Stimulated activated CD4-positive, alpha-beta T cell treated with anti-CD3 and anti-CD28 coated beads, Interleukin-12 subunit alpha, Interleukin-12 subunit beta, amount 100 ng/mL, for 24 hours (primary cell): ENCODE results near the gene SPIN2A.
"Not testable (repeated sequence)": the region's sequence is repeated elsewhere in the genome, so short reads cannot be mapped to it uniquely, and the experiment has no call there.

ENCODE experiments used
- DNase-seq, 2 experiments: peaks; one replicate each; pipeline ENCODE4 v3.0.0-alpha.2; 2020; ENCODE audit warnings: low read depth in 2 of 2

The SPIN2A gene

DNA sequence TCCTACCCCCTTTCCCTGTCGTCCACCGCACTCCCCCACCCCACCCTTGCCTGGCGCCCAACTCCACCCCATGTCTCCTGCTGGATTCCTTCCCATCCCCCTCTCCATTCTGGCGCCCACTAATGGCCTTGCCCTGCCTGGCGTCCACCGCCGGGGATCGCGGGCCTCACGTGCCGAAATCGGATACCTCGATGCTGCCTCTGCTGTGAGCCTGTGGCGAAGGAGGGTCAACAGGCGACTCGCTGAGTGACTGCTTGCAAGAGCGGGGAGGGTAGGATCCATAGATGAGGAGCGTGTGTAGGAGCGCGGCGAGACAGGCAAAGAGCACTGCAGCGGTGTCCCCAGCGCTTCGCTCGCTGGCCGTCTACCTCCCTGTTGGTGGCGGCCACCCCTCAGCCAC, at the start of gene SPIN2A:
Gene SPIN2A (minus strand): TSS at position 325 of the 400 bp plus-strand sequence. CDS start 800 bp downstream, outside the sequence.
- DNase-seq: not testable (repeated sequence)

GRCh38 chrX:57178605-57179004, 41.4 kb upstream of the SPIN2A start:
- no peak for DNase-seq

GRCh38 chrX:57177070-57177469, 39.9 kb upstream of the SPIN2A start:
- no peak for DNase-seq

DNA sequence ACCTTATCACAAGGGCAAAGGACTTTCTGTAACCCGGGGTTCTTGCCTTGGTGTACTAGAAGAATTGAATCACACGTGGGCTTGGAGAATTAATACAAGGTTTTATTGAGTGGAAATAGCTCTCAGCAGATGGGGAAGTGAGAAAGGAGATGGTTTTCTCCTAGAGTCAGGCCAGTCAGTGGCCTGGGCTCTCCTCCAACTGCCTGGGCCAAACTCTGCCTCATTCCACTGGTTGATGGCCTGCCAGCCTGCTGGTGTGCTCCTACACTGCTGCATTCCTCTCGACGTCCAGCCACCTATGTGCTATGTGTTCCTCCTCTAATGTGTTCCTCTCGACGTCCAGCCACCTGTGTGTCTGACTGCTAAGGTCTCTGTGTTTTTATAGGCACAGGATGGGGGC, 35.3 kb upstream of the SPIN2A start:
- DNase-seq: no peak

- no peak for DNase-seq
Observed at GRCh38 chrX:57156397-57157049, 19.3 kb upstream of the SPIN2A start.

DNA sequence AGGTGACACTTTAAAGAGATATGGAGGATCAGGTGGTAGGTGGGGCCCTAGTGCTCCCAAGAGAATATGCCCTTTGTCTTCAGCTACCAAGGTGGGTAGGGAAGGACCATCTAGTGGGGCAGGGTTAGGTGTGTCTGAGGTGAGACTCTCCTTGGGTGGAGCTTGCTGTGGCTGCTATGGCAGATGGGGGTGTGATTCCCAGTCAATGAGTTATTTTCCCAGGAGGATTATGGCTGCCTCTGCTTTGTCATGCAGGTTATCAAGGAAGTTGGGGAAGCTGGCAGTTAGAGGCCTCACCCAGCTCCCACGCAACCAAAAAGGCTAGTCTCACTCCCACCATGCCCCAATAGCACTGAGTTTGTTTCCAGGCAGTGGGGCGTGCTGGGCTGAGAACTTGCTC, 18.0 kb upstream of the SPIN2A start:
- DNase-seq: no peak

DNA sequence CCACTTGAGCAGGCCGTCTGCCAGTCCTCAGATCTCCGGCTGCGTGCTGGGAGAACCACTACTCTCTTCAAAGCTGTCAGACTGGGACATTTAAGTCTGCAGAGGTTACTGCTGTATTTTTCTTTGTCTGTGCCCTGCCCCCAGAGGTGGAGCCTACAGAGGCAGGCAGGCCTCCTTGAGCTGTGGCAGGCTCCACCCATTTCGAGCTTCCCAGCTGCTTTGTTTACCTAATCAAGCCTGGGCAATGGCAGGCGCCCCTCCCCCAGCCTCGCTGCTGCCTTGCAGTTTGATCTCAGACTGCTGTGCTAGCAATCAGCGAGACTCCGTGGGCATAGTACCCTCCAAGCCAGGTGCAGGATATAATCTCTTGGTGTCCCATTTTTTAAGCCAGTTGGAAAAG, 15.0 kb upstream of the SPIN2A start:
- not testable (repeated sequence) for DNase-seq

DNA sequence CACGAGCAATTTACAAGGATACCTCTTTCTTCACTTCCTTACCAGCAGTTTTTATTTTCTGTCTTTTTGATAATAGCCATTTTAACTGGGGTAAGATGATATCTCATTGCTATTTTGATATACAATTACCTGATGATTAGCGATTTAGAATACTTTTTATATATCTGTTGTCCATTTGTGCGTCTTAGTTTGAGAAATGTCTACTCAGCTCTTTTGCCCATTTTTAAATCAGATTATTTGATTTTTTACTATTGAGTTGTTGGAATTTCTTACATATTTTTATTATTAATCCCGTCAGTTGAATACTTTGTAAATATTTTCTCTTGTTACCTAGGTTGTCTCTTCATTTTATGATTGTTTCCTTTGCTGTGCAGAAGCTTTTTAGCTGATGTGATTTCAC, 1.5 kb upstream of the SPIN2A start:
- no peak for DNase-seq

- no peak for DNase-seq
Observed at GRCh38 chrX:57137501-57137900, 304 bp upstream of the SPIN2A start.

- DNase-seq: not testable (repeated sequence)
Observed at GRCh38 chrX:57136589-57136988, 608 bp downstream of the SPIN2A start.

- DNase-seq: no peak
Observed at GRCh38 chrX:57135287-57135686, 1.9 kb downstream of the SPIN2A start.

- DNase-seq: no peak
Observed at GRCh38 chrX:57134702-57135101, 2.5 kb downstream of the SPIN2A start.

DNA sequence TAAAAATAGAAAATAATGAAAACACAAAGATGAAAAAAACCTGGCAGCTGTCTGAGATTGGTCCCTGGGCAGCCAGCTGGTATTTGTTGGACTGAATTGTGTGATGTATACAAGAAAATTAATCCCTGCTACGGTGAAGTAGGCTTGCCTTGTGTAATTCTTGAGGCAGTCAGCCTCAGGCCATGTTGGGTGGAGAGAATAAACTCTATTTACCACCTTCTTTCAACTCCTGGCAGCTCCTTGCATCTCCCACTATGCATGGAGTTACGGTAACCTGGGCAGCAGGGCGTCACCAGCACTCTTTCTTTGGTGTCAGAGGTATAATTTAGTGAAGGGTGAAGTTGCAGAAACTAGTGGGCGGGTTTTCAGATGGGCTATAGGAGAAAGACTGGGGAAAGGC, 3.5 kb downstream of the SPIN2A start:
- DNase-seq: no peak

DNA sequence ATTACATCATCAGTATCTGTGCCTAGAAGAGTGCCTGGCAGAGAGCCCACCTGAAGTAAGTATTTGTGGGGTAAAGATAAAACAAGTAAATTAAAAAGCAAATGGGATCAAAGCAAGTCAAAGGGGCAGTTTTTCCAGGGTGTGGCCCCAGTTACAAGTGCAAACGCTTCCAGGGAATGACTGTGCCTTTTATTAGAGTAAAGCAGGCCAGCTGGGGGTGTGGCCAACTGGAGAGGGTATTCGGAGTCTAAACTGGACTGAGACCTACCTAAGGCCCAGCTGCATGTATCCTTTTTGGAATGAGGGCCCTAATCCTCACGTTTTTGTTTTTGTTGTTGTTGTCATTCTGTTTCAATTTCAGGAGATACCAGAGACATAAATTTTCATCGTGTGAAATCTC, 3.9 kb downstream of the SPIN2A start:
- not testable (repeated sequence) for DNase-seq

DNA sequence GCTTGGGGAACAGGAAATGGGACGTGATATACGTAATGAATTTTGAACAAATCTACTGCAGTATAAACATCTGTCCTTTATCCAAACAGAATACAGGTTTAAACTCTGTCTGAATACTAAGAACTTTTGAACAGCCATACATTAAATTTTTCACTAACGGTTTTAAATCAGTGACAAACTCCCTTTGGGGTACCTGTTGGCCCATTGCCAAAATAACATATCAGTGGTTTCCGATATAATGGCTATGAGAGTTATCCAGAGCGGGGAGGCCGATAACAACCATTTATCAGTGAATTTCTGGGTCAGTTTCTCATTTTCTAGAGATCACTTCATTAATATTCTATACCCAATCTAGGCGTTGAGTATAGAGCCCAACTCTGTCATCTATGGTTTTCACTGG, 5.2 kb downstream of the SPIN2A start:
- no peak for DNase-seq

DNA sequence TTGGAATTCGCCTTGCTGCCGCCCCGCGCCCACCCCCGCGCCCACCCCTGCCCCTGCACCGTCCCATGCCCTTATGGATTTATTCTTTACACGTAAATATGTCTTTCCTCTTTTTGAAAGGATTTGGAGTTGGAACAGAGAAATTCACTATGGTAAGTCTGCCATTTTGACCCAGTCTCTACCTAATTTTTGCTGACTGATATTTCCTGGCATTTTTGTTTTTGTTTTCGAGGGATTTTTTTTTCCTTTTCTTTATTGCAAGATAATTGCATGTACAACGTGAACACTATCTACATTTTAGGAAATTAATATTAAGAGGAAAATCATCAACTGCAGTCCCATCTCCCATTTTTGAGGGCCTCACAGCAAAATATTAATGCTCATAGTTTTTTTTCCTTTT, 15.4 kb downstream of the SPIN2A start:
- DNase-seq: no peak

GRCh38 chrX:57121162-57121755, 15.9 kb downstream of the SPIN2A start, which contains the start of gene SPIN2B:
SPIN2B (minus strand) TSS chrX:57121548.
- DNase-seq: peak; percentile 55 to 72

GRCh38 chrX:57120619-57121161, 16.5 kb downstream of the SPIN2A start:
- not testable (repeated sequence) for DNase-seq

DNA sequence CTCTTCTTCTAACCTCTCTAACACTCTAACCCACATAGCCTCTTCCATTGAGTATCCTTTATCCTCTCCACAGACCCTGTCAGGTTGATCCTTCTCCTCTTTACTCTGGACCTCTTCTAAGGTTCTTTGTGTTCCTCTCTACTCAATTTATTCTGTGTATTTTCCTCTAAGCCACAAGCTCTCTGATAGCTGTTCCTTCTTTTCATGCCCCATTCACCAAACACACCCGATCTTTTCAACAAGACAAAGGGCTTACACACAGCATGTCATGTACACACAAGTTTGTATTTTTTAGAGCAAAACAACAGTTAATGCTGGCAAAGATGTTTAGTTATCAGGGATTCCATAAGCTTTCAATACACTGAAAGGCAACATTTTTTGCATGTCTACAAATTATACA, 17.8 kb downstream of the SPIN2A start:
- DNase-seq: no peak

DNA sequence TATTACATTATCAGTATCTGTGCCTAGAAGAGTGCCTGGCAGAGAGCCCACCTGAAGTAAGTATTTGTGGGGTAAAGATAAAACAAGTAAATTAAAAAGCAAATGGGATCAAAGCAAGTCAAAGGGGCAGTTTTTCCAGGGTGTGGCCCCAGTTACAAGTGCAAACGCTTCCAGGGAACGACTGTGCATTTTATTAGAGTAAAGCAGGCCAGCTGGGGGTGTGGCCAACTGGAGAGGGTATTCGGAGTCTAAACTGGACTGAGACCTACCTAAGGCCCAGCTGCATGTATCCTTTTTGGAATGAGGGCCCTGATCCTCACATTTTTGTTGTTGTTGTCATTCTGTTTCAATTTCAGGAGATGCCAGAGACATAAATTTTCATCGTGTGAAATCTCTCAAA, 19.6 kb downstream of the SPIN2A start:
- not testable (repeated sequence) for DNase-seq

DNA sequence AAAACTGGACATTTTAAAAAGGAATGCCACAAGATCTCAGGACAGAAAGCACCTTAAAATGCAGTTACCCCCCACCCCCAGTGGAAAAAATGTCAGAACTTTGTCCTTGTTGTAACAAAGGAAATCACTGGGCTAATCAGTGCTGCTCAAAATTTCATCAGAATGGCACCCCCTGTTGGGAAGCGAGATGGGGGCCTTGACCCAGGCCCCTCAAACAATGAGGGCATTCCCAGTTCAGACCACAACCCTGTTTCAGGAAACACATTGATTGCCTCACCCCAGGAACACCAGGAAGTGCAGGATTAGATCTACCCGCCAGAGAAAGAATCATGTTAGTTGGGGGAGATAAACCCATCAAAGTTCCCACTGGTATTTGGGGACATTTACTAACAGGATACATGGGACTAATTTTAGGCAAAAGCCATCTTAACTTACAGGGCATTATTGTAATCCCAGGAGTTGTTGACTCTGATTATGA, 32.2 kb downstream of the SPIN2A start:
- no peak for DNase-seq

DNA sequence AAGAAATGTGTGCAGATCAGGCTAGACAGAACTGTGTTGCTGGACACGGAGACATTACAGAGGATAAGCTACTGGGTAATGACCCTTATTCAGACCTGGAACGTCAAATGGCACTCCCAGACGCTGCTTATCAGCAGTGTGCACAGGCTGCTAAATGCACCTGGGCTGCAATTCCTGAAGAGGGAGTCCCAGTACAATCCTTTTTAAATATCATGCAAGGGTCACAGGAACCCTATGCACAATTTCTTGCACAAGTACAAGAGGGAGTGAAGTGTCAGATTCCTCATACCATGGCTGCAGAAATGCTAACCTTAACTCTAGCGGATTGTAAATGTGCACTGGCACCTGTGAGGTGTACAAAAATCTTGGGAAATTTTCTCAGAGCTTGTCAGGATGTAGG, 32.8 kb downstream of the SPIN2A start:
- DNase-seq: no peak

- no peak for DNase-seq
Observed at GRCh38 chrX:57103489-57103888, 33.7 kb downstream of the SPIN2A start.
